Left lung (tissue), 10 donors: ENCODE measurements around the gene PDIA4. TPM values are rescaled to one million over a fixed set of nuclear protein-coding genes. Genes with fewer than 3 reads are reported as not detected.

Experiments
- ATAC-seq: fragments of 200-7000 bp; cut with Tn5 transposase; one replicate; pipeline ENCODE4 v1.9.1; 2020; ENCODE audit warnings: moderate library complexity
- DNase-seq, 4 donors: peaks; one replicate each; pipeline ENCODE4 v3.0.0-alpha.2; 2013 to 2020
- H3K27ac ChIP-seq, 2 donors: fragments of 200-600 bp; sonication (generic) in 1 of 2; one replicate each; pipeline versions ENCODE4 v1.5.0 to v1.8.0; 2020 to 2021
- H3K27me3 ChIP-seq, 2 donors: fragments of 200-600 bp; sonication (generic) in 1 of 2; one replicate each; pipeline versions ENCODE4 v1.5.0 to v1.8.0; 2020 to 2021
- H3K36me3 ChIP-seq, 2 donors: fragments of 200-600 bp; sonication (generic) in 1 of 2; one replicate each; pipeline versions ENCODE4 v1.5.0 to v1.8.0; 2020 to 2021
- H3K4me1 ChIP-seq, 2 donors: fragments of 200-600 bp; one replicate each; pipeline ENCODE4 v1.8.0; 2021
- H3K4me3 ChIP-seq, 2 donors: fragments of 200-600 bp; sonication (generic) in 1 of 2; one replicate each; pipeline versions ENCODE4 v1.5.0 to v1.8.0; 2020 to 2021; ENCODE audit warnings: mild to moderate bottlenecking in 1 of 2
- H3K9me3 ChIP-seq, 2 donors: fragments of 200-600 bp; sonication (generic) in 1 of 2; one replicate each; pipeline versions ENCODE4 v1.5.0 to v1.8.0; 2020 to 2021
- intact Hi-C, 2 donors: fragments of 100-400 bp; cut with DNase I; formaldehyde crosslinking; loops; one replicate each; pipeline versions ENCODE4 v1.11.2 to v1.14.2; 2022
- polyA plus RNA-seq, 6 donors: library from polyadenylated mRNA; unstranded; fragments of 120-200 nt; gene quantifications; one replicate each; pipeline ENCODE4 v1.2.1, GENCODE V29; 2013; ENCODE audit not compliant: insufficient read length in 6 of 6
- total RNA-seq, 2 donors: library from RNA; stranded (reverse); fragmentation: NEBNext Ultra II Directional; extraction: Animal tissue kit (Norgen Biotek cat#: 25700); gene quantifications; one replicate each; pipeline ENCODE4 v1.2.1, GENCODE V29; 2021
- TF ChIP-seq, protein P1 (sequence below), 2 donors: fragments of 200-600 bp; sonication (generic) in 1 of 2; IDR thresholded peaks; one replicate each; pipeline versions ENCODE4 v1.5.0 to v1.8.0; 2021; ENCODE audit warnings: antibody characterized with exemption in 2 of 2
- donor health status: DM: no; HTN: yes; CAD: no.
- donor health status: DM: no; HTN: no; CAD: no.

The PDIA4 gene
- total and polyA plus RNA-seq, 8 donors: 136 to 239 (median 172) TPM

DNA sequence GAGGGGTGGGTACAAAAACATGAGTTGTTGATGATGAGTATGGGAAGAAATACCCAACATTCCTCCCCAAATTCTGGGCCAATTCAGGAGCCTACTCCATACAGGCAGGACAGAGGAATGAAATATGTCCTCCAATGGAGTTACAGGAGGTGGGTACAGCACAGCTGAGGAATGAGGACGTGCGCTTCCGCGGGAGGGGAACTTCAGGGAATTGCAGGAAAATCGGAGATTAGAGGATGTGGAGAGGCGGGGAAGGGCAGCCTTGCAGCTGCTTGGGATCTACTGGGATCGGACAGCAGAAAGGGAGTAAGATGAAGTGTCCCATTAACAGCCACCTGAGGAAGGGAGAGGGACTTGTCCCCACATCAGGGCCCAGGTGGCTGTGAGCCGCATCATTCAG is 50.2 kb downstream of the PDIA4 start:
- TF ChIP-seq, protein P1, sequence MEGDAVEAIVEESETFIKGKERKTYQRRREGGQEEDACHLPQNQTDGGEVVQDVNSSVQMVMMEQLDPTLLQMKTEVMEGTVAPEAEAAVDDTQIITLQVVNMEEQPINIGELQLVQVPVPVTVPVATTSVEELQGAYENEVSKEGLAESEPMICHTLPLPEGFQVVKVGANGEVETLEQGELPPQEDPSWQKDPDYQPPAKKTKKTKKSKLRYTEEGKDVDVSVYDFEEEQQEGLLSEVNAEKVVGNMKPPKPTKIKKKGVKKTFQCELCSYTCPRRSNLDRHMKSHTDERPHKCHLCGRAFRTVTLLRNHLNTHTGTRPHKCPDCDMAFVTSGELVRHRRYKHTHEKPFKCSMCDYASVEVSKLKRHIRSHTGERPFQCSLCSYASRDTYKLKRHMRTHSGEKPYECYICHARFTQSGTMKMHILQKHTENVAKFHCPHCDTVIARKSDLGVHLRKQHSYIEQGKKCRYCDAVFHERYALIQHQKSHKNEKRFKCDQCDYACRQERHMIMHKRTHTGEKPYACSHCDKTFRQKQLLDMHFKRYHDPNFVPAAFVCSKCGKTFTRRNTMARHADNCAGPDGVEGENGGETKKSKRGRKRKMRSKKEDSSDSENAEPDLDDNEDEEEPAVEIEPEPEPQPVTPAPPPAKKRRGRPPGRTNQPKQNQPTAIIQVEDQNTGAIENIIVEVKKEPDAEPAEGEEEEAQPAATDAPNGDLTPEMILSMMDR (IDR thresholded peaks at IDR 0.05): no peak
- no peaks in the 10 kb centered on the region for H3K9me3 ChIP-seq
- H3K27ac ChIP-seq: no peak overlapping the region
- no peaks in the 10 kb centered on the region for H3K36me3 ChIP-seq
- ATAC-seq: no peak
- H3K4me1 ChIP-seq: peaks cover 0 to 9% of the 10 kb centered on the region in 2 donors
- no peak for DNase-seq
- intact Hi-C loops: no loop called here
- H3K4me3 ChIP-seq: no peak overlapping the region
- peaks cover 0 to 7% of the 10 kb centered on the region in 2 donors for H3K27me3 ChIP-seq

DNA sequence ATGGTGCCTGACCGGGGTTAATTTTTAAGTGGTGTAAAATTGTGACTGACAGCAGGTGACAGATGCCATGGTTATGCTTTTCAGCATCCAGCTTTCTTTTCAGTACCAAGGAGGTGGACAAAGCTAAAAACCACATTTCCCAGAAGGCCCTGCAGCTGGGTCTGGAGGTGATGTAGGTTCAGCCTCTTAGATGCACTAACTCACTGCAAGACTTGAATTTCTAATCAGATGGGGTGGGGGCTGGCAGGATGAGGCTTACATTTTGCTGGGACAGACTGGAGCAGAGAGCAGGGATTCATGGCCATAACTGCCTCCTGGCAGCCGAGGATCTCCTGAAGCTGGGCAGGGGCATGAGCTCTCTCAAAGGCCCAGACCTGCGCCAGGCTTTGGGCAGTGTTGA is 52.4 kb downstream of the PDIA4 start:
- Histone ChIP-seq H3K27me3 (no peaks in the 10 kb centered on the region), H3K27ac (no peak overlapping the region), H3K9me3 (no peaks in the 10 kb centered on the region), H3K36me3 (no peaks in the 10 kb centered on the region), H3K4me3 (no peak overlapping the region), H3K4me1 (no peaks in the 10 kb centered on the region)
- intact Hi-C loops: no loop called here
- TF ChIP-seq, protein P1 (IDR thresholded peaks at IDR 0.05): no peak
- DNase-seq (no peak), ATAC-seq (no peak)

DNA sequence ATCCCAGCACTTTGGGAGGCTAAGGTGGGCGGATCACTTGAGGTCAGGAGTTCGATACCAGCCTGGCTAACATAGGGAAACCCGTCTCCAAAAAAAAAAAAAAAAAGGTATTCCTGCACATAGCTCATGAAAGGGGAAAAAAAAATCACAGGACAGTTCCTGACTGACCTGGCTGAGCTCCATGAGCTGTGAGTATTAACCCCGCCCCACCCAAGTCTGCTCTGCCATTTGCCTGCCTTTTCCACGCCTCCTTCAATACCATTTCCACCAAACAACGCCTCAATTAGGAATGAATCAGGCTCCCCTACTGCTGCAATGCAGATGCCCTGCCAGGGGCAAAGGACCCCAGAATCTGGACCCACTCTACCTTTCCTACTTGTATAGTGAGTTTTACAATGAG is 55.0 kb downstream of the PDIA4 start:
- intact Hi-C loops: no loop called here
- no peak for ATAC-seq
- DNase-seq: no peak

DNA sequence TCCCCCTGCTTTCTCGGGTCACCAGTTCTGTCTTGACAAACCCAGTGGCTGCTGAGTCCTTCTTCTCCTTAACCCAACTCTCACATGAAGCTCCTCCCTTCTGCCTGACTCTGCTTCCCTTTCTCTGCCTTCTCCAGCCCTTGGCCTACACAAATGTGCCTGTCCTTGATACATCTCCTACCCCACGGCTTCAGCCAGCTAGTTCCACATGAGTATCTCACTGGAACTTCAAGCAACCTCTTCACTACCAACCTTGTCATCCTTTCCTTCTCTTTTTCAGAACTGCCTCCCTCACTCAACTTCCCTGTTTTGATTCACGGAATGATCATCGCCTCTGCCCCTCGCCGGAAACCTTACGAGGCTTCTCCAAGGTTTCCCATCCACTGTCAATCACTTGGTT is 55.9 kb downstream of the PDIA4 start:
- intact Hi-C loops: no loop called here
- DNase-seq (no peak), ATAC-seq (peak; percentile 31)
- Histone ChIP-seq H3K27me3 (no peaks in the 10 kb centered on the region), H3K36me3 (no peaks in the 10 kb centered on the region), H3K4me3 (no peak overlapping the region), H3K27ac (no peak overlapping the region), H3K9me3 (no peaks in the 10 kb centered on the region), H3K4me1 (no peaks in the 10 kb centered on the region)
- TF ChIP-seq, protein P1 (IDR thresholded peaks at IDR 0.05): no peak

More for the DNA sequence above, 55.0 kb downstream of the PDIA4 start:
- Histone ChIP-seq H3K36me3 (no peaks in the 10 kb centered on the region), H3K4me1 (no peaks in the 10 kb centered on the region), H3K27me3 (no peaks in the 10 kb centered on the region), H3K27ac (no peak overlapping the region), H3K4me3 (no peak overlapping the region), H3K9me3 (no peaks in the 10 kb centered on the region)
- TF ChIP-seq, protein P1 (IDR thresholded peaks at IDR 0.05): no peak

DNA sequence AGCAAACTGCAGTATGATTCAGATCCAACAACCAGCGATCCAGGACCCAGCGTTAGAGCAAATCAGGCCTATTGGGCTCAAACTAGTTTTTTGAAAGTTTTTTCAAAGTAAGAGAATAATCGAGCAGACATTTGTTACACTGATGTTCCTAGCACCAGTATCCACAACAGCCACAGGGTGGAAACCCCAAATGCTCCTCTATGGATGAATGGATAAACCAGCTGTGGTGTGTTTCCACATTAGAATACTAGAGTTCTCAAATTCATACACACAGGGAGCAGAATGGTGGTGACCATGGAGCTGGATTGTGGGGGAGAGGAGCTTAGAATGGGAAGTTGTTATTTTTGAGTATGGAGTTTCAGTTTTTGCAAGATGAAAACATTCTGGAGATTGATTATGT is 60.7 kb downstream of the PDIA4 start:
- TF ChIP-seq, protein P1 (IDR thresholded peaks at IDR 0.05): no peak
- Histone ChIP-seq H3K36me3 (no peaks in the 10 kb centered on the region), H3K9me3 (no peaks in the 10 kb centered on the region), H3K27me3 (no peaks in the 10 kb centered on the region), H3K4me1 (peaks cover 0 to 12% of the 10 kb centered on the region in 2 donors), H3K27ac (no peak overlapping the region), H3K4me3 (no peak overlapping the region)
- ATAC-seq (no peak), DNase-seq (peak in 1 of 4 donors; percentile 13)
- intact Hi-C loops: loop anchor here (10.0 kb wide), 2 partner anchors 393 to 463 kb away; no protein-coding TSS in a partner anchor
